Measurements from ENCODE around the gene SYPL1. TPM values are rescaled to one million over a fixed set of nuclear protein-coding genes. Genes with fewer than 3 reads are reported as not detected.

SYPL1 gene
- total RNA-seq, 1 experiment from 2014 or later: 39.2 TPM

DNA sequence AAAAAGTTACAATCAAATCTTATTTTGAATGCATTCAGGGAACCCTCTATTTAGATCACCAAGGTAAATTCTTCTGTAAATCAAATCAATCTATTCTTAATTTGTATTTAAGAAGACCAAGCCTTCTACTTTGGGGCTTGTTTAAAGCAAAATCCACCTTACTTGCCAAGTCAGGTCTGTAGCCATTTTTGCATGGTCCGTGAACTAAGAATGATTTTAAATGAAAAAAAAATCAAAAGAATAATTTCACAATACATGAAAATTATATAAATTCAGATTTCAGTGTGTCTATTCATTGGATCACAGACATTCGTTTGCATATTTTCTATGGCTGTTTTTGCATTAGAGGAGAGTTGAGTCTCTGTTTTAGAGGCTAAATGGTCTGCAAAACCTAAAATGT, 59.4 kb downstream of the SYPL1 start:
- no peak overlapping the region for H3K23ac ChIP-seq (ENCODE audit: insufficient read length, low read depth, low read length)
- no peak overlapping the region for H2AK5ac ChIP-seq (ENCODE audit: insufficient read length, low read length)
- H3K23me2 ChIP-seq (ENCODE audit: insufficient read length, low read depth, low read length, poor library complexity, severe bottlenecking): no peaks in the 10 kb centered on the region
- no peaks in the 10 kb centered on the region for H3K27me3 ChIP-seq (ENCODE audit: insufficient read depth, low read length)
- peaks cover 9% of the 10 kb centered on the region for H3K9me3 ChIP-seq (ENCODE audit: control insufficient read depth, low read depth, low read length)
- Mint-ChIP-seq H3K4me3 (no peak overlapping the region), H3K9me3 (peaks cover 7% of the 10 kb centered on the region in 2 experiments), H3K27ac (no peak overlapping the region), H3K4me1 (peaks cover 7 to 17% of the 10 kb centered on the region in 2 experiments), H3K27me3 (ENCODE audit: low read depth) (peaks cover 9% of the 10 kb centered on the region), H3K36me3 (ENCODE audit: insufficient read depth in 1 of 3, low read depth in 3 of 3) (no peaks in the 10 kb centered on the region)
- no peak overlapping the region for H3K4ac ChIP-seq (ENCODE audit: low read depth, low read length)
- H3T11ph ChIP-seq (ENCODE audit: low read length): no peak overlapping the region
- TF ChIP-seq, protein P1, sequence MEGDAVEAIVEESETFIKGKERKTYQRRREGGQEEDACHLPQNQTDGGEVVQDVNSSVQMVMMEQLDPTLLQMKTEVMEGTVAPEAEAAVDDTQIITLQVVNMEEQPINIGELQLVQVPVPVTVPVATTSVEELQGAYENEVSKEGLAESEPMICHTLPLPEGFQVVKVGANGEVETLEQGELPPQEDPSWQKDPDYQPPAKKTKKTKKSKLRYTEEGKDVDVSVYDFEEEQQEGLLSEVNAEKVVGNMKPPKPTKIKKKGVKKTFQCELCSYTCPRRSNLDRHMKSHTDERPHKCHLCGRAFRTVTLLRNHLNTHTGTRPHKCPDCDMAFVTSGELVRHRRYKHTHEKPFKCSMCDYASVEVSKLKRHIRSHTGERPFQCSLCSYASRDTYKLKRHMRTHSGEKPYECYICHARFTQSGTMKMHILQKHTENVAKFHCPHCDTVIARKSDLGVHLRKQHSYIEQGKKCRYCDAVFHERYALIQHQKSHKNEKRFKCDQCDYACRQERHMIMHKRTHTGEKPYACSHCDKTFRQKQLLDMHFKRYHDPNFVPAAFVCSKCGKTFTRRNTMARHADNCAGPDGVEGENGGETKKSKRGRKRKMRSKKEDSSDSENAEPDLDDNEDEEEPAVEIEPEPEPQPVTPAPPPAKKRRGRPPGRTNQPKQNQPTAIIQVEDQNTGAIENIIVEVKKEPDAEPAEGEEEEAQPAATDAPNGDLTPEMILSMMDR (conservative IDR thresholded peaks at IDR 0.05): no peak
- no peak overlapping the region for H2BK12ac ChIP-seq (ENCODE audit: insufficient read length, low read depth, low read length)
- no peak overlapping the region for H3K56ac ChIP-seq (ENCODE audit: insufficient read length, low read depth, low read length)
- no CpG with 5 or more reads among the region's 2 CpGs for WGBS (ENCODE audit: extremely low coverage, insufficient read length, low lambda C conversion rate)
- H4K20me1 ChIP-seq (ENCODE audit: control insufficient read depth, insufficient read depth, insufficient read length): no peaks in the 10 kb centered on the region
- no peak overlapping the region for H2AFZ ChIP-seq (ENCODE audit: low read length)
- no peak overlapping the region for H3K18ac ChIP-seq (ENCODE audit: insufficient read length, low read depth, low read length)
- H3K4me1 ChIP-seq (ENCODE audit: insufficient read depth, low read length): no peaks in the 10 kb centered on the region
- H4K8ac ChIP-seq (replicated peaks; ENCODE audit: insufficient read length, low read depth, low read length): no peak overlapping the region
- H3K79me2 ChIP-seq (ENCODE audit: insufficient read depth, low read length): no peaks in the 10 kb centered on the region
- H2BK120ac ChIP-seq (ENCODE audit: low read depth, low read length, poor library complexity, severe bottlenecking): no peak overlapping the region
- no peaks in the 10 kb centered on the region for H3K79me1 ChIP-seq (ENCODE audit: insufficient read depth, low read depth, low read length, poor library complexity, severe bottlenecking)
- DNase-seq: no peak
- no peak overlapping the region for H4K91ac ChIP-seq (ENCODE audit: insufficient read length, low read depth, low read length)
- no peak overlapping the region for H3K4me2 ChIP-seq (ENCODE audit: insufficient read depth, insufficient read length, low read length)
- H3K27ac ChIP-seq (ENCODE audit: insufficient read length, low read depth, low read length): no peak overlapping the region
- no peak overlapping the region for H3K14ac ChIP-seq (ENCODE audit: insufficient read depth, low read length)
- no peak overlapping the region for H2BK20ac ChIP-seq (ENCODE audit: low read depth, low read length, poor library complexity, severe bottlenecking)
- H3K9ac ChIP-seq (ENCODE audit: extremely low read depth, insufficient read length, low read length): no peak overlapping the region
- H2BK15ac ChIP-seq (ENCODE audit: low read depth, low read length): no peak overlapping the region
- H4K5ac ChIP-seq (ENCODE audit: insufficient read length, low read depth, low read length): no peak overlapping the region
- no peak overlapping the region for H2BK5ac ChIP-seq (ENCODE audit: insufficient read length, low read length)

Measured in H9 (cell line).